HG02973 (cell line): ENCODE data around the gene RADIL.
A peak's percentile ranks its signal among the peaks of the same experiment; 100 is the strongest.
"Not testable (repeated sequence)": the region's sequence is repeated elsewhere in the genome, so short reads cannot be mapped to it uniquely, and the experiment has no call there.

Source experiments
- ATAC-seq: cut with Tn5 transposase; IDR thresholded peaks from one replicate; pipeline ENCODE4 v1.9.1; 2021; ENCODE audit warnings: moderate library complexity; ENCODE audit not compliant: unreplicated experiment

RADIL gene

GRCh38 chr7:4883372-4884144 is at the start of gene RADIL:
Gene RADIL, minus strand, starts transcription at chr7:4883716. Its CDS starts 5,577 bp downstream, at chr7:4878139.
- ATAC-seq, result peak; percentile 87

GRCh38 chr7:4931943-4932342 is 48.4 kb upstream of the RADIL start:
- no peak for ATAC-seq

GRCh38 chr7:4929005-4929404 is 45.5 kb upstream of the RADIL start:
- no peak for ATAC-seq

GRCh38 chr7:4928445-4928844 is 44.9 kb upstream of the RADIL start:
- ATAC-seq, result no peak

- no peak for ATAC-seq
Observed at GRCh38 chr7:4919969-4920766, 36.7 kb upstream of the RADIL start.

GRCh38 chr7:4916113-4916512 is 32.6 kb upstream of the RADIL start:
- no peak for ATAC-seq

- ATAC-seq, result no peak
Observed at GRCh38 chr7:4911111-4911828, 27.8 kb upstream of the RADIL start.

- no peak for ATAC-seq
Observed at GRCh38 chr7:4906682-4907081, 23.2 kb upstream of the RADIL start.

GRCh38 chr7:4905171-4905570 is 21.7 kb upstream of the RADIL start:
- no peak for ATAC-seq

- ATAC-seq, result no peak
Observed at GRCh38 chr7:4904346-4904745, 20.8 kb upstream of the RADIL start.

GRCh38 chr7:4895766-4896165 is 12.2 kb upstream of the RADIL start:
- ATAC-seq, result no peak

GRCh38 chr7:4894482-4894881 is 11.0 kb upstream of the RADIL start:
- no peak for ATAC-seq

GRCh38 chr7:4893929-4894475 is 10.5 kb upstream of the RADIL start:
- no peak for ATAC-seq

- ATAC-seq, result not testable (repeated sequence)
Observed at GRCh38 chr7:4893188-4893587, 9.7 kb upstream of the RADIL start.

GRCh38 chr7:4891522-4891921 is 8.0 kb upstream of the RADIL start:
- ATAC-seq, result not testable (repeated sequence)

- no peak for ATAC-seq
Observed at GRCh38 chr7:4889682-4890081, 6.2 kb upstream of the RADIL start.

GRCh38 chr7:4888161-4888560 is 4.6 kb upstream of the RADIL start:
- ATAC-seq, result no peak

- no peak for ATAC-seq
Observed at GRCh38 chr7:4886671-4887070, 3.2 kb upstream of the RADIL start.

- no peak for ATAC-seq
Observed at GRCh38 chr7:4885317-4885807, 1.8 kb upstream of the RADIL start.

GRCh38 chr7:4884164-4884563 is 648 bp upstream of the RADIL start:
- ATAC-seq, result no peak

GRCh38 chr7:4883033-4883371 is 514 bp downstream of the RADIL start:
- no peak for ATAC-seq
